Measurements from ENCODE around the gene CMTM7. TPM values are rescaled to one million over a fixed set of nuclear protein-coding genes. Genes with fewer than 3 reads are reported as not detected.

Gene CMTM7
- polyA plus RNA-seq, 1 of the 3 experiments (the other 2 are of a cell fraction): 50.1 TPM

DNA sequence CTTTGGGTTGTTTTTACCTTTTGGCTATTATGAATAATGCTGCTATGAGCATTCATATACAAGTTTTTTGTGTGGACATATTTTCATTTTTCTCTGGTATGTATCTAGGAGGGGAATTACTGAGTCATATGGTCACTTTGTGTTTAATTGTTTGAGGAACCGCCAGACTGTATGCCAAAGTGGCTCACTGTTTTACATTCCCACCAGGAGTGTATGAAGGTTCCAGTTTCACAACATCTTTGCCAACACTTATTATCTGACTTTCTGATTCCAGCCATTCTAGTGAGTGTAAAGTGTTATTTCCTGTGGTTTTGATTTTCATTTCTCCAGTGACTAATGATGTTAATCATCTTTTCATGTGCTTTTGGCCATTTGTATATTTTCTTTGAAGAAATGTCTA, 51.8 kb downstream of the CMTM7 start (continued):
- TF ChIP-seq, protein P1, sequence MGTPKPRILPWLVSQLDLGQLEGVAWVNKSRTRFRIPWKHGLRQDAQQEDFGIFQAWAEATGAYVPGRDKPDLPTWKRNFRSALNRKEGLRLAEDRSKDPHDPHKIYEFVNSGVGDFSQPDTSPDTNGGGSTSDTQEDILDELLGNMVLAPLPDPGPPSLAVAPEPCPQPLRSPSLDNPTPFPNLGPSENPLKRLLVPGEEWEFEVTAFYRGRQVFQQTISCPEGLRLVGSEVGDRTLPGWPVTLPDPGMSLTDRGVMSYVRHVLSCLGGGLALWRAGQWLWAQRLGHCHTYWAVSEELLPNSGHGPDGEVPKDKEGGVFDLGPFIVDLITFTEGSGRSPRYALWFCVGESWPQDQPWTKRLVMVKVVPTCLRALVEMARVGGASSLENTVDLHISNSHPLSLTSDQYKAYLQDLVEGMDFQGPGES (IDR thresholded peaks at IDR 0.05; ENCODE audit: low read depth, low read length): no peak
- TF ChIP-seq RCOR1 (IDR thresholded peaks at IDR 0.05; ENCODE audit: low read length) (no peak), RAD21 (IDR thresholded peaks at IDR 0.05; ENCODE audit: low read length) (no peak), EP300 (IDR thresholded peaks at IDR 0.05; ENCODE audit: borderline replicate concordance in 1 of 2, low read depth in 1 of 2, low read length in 1 of 2) (no peak), GABPA (IDR thresholded peaks at IDR 0.05; ENCODE audit: low read depth) (no peak)
- TF ChIP-seq, protein P2, sequence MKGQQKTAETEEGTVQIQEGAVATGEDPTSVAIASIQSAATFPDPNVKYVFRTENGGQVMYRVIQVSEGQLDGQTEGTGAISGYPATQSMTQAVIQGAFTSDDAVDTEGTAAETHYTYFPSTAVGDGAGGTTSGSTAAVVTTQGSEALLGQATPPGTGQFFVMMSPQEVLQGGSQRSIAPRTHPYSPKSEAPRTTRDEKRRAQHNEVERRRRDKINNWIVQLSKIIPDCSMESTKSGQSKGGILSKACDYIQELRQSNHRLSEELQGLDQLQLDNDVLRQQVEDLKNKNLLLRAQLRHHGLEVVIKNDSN (IDR thresholded peaks at IDR 0.05; ENCODE audit: borderline replicate concordance, low read depth): no peak
- TF ChIP-seq, protein P3, sequence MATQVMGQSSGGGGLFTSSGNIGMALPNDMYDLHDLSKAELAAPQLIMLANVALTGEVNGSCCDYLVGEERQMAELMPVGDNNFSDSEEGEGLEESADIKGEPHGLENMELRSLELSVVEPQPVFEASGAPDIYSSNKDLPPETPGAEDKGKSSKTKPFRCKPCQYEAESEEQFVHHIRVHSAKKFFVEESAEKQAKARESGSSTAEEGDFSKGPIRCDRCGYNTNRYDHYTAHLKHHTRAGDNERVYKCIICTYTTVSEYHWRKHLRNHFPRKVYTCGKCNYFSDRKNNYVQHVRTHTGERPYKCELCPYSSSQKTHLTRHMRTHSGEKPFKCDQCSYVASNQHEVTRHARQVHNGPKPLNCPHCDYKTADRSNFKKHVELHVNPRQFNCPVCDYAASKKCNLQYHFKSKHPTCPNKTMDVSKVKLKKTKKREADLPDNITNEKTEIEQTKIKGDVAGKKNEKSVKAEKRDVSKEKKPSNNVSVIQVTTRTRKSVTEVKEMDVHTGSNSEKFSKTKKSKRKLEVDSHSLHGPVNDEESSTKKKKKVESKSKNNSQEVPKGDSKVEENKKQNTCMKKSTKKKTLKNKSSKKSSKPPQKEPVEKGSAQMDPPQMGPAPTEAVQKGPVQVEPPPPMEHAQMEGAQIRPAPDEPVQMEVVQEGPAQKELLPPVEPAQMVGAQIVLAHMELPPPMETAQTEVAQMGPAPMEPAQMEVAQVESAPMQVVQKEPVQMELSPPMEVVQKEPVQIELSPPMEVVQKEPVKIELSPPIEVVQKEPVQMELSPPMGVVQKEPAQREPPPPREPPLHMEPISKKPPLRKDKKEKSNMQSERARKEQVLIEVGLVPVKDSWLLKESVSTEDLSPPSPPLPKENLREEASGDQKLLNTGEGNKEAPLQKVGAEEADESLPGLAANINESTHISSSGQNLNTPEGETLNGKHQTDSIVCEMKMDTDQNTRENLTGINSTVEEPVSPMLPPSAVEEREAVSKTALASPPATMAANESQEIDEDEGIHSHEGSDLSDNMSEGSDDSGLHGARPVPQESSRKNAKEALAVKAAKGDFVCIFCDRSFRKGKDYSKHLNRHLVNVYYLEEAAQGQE (IDR thresholded peaks at IDR 0.05; ENCODE audit: low read depth, low read length): no peak

DNA sequence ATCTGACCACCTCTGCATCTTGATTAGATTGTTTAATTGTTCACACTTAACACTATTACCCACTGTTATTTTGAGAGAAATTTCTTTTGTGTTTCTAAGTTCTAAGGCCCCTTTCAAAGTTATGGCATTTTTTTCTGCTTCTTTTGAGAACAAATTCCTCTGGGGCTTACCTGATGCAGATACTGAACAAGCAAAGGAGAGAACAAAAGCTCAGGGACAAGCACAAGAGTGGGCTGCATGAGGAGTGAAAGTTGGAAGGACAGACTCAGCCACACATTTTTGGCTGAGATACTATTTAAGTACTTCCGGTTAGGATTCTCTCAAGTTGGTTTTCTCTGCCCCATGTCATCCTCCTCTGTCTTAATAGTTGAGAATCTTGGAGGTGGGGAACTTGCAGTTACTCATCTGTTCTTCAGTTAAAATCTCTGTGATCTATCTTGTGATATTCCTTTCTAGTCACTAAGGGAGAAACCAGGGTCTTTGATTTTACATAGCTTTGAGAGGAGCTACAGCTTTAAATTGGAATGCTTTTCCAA, 56.3 kb downstream of the CMTM7 start:
- CTCF ChIA-PET: interaction anchor here (0.6 to 6.5 kb wide), 4 partner anchors 10 to 154 kb away, joined by 3 to 44 read pairs (median 4); no protein-coding TSS in a partner anchor
- H4K20me1 ChIP-seq (ENCODE audit: insufficient read depth): no peaks in the 10 kb centered on the region
- DNase-seq: no peak

More for the DNA sequence above, 56.3 kb downstream of the CMTM7 start:
- Histone ChIP-seq H3K36me3 (replicated peaks in 1 of 2; ENCODE audit: control insufficient read depth in 1 of 2, insufficient read depth in 2 of 2, low read length in 1 of 2) (peaks cover 12 to 22% of the 10 kb centered on the region in 2 experiments), H3K9ac (no peak overlapping the region), H2AFZ (ENCODE audit: low read depth) (no peak overlapping the region), H3K4me3 (ENCODE audit: low read depth in 2 of 2, low read length in 1 of 2) (no peak overlapping the region), H3K27ac (ENCODE audit: low read depth in 2 of 2, low read length in 1 of 2) (no peak overlapping the region), H3K9me2 (no peaks in the 10 kb centered on the region), H3K4me2 (no peak overlapping the region), H3F3A (replicated peaks; ENCODE audit: insufficient read depth) (peaks cover 4% of the 10 kb centered on the region), H3K79me2 (ENCODE audit: insufficient read depth) (no peaks in the 10 kb centered on the region), H3K27me3 (ENCODE audit: insufficient read depth) (no peaks in the 10 kb centered on the region), H3K9me3 (peaks cover 12% of the 10 kb centered on the region; the same call in 1 of the 2 replicates), H3K4me1 (ENCODE audit: control insufficient read depth in 1 of 2, insufficient read depth in 2 of 2, low read depth in 1 of 2, low read length in 1 of 2) (peaks cover 0 to 3% of the 10 kb centered on the region in 2 experiments; a peak in 3 of 4 replicates)
- POLR2A ChIA-PET: no interaction called here
- 100% methylated on average over 1 of the region's 1 CpG for WGBS (ENCODE audit: low lambda C conversion rate)
- TF ChIP-seq CHD2 (IDR thresholded peaks at IDR 0.05; ENCODE audit: low read length, partially characterized antibody) (no peak), NRF1 (IDR thresholded peaks at IDR 0.05; ENCODE audit: low read depth, low read length) (no peak), FOXM1 (IDR thresholded peaks at IDR 0.05; ENCODE audit: low read depth) (no peak), MXI1 (IDR thresholded peaks at IDR 0.05; ENCODE audit: low read depth, low read length) (no peak), NFIC (IDR thresholded peaks at IDR 0.05; ENCODE audit: borderline replicate concordance) (no peak), EP300 (IDR thresholded peaks at IDR 0.05; ENCODE audit: borderline replicate concordance in 1 of 2, low read depth in 1 of 2, low read length in 1 of 2) (no peak), TCF12 (IDR thresholded peaks at IDR 0.05) (no peak)
- TF ChIP-seq, protein P3 (IDR thresholded peaks at IDR 0.05; ENCODE audit: low read depth, low read length): no peak
- TF ChIP-seq, protein P4, sequence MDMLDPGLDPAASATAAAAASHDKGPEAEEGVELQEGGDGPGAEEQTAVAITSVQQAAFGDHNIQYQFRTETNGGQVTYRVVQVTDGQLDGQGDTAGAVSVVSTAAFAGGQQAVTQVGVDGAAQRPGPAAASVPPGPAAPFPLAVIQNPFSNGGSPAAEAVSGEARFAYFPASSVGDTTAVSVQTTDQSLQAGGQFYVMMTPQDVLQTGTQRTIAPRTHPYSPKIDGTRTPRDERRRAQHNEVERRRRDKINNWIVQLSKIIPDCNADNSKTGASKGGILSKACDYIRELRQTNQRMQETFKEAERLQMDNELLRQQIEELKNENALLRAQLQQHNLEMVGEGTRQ (IDR thresholded peaks at IDR 0.05; ENCODE audit: borderline replicate concordance, low read depth, low read length): no peak
- TF ChIP-seq, protein P5, sequence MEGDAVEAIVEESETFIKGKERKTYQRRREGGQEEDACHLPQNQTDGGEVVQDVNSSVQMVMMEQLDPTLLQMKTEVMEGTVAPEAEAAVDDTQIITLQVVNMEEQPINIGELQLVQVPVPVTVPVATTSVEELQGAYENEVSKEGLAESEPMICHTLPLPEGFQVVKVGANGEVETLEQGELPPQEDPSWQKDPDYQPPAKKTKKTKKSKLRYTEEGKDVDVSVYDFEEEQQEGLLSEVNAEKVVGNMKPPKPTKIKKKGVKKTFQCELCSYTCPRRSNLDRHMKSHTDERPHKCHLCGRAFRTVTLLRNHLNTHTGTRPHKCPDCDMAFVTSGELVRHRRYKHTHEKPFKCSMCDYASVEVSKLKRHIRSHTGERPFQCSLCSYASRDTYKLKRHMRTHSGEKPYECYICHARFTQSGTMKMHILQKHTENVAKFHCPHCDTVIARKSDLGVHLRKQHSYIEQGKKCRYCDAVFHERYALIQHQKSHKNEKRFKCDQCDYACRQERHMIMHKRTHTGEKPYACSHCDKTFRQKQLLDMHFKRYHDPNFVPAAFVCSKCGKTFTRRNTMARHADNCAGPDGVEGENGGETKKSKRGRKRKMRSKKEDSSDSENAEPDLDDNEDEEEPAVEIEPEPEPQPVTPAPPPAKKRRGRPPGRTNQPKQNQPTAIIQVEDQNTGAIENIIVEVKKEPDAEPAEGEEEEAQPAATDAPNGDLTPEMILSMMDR (IDR thresholded peaks at IDR 0.05): no peak

All from SK-N-SH (cell line).